Mesenchymal stem cell (in vitro differentiated cells and primary cell): Measurements from ENCODE around the gene NCOA6.

Experiments used
- DNase-seq: peaks from one replicate; pipeline ENCODE4 v3.0.0-alpha.2; 2013
- H2AFZ ChIP-seq: one replicate; pipeline ENCODE4 v1.6.1; 2013; ENCODE audit warnings: low read depth, mild to moderate bottlenecking, control low read depth, inconsistent platforms, low read length, moderate library complexity
- H2AK5ac ChIP-seq: 2 replicates; pipeline ENCODE4 v1.6.1; 2013; ENCODE audit warnings: low read length, moderate library complexity, mild to moderate bottlenecking, inconsistent platforms; ENCODE audit not compliant: severe bottlenecking
- H2BK120ac ChIP-seq: one replicate; pipeline ENCODE4 v1.6.1; 2013; ENCODE audit warnings: low read depth, mild to moderate bottlenecking, inconsistent platforms, low read length, moderate library complexity
- H2BK12ac ChIP-seq, 2 experiments: one replicate each; pipeline ENCODE4 v1.6.1; 2013; ENCODE audit warnings: inconsistent platforms in 2 of 2, low read length in 2 of 2, mild to moderate bottlenecking in 2 of 2, moderate library complexity in 2 of 2, control low read depth in 1 of 2
- H2BK15ac ChIP-seq: one replicate; pipeline ENCODE4 v1.6.1; 2013; ENCODE audit warnings: mild to moderate bottlenecking, low read depth, inconsistent platforms; ENCODE audit not compliant: poor library complexity, severe bottlenecking
- H2BK5ac ChIP-seq: 2 replicates; pipeline ENCODE4 v1.6.1; 2013; ENCODE audit warnings: low read depth, mild to moderate bottlenecking, low read length, control low read depth, inconsistent platforms; ENCODE audit not compliant: poor library complexity, severe bottlenecking
- H3K14ac ChIP-seq, 2 experiments: one replicate each; pipeline ENCODE4 v1.6.1; 2013; ENCODE audit warnings: inconsistent platforms in 2 of 2, low read length in 2 of 2, control low read depth in 1 of 2, mild to moderate bottlenecking in 1 of 2, moderate library complexity in 1 of 2
- H3K18ac ChIP-seq, 2 experiments: one replicate each; pipeline ENCODE4 v1.6.1; 2013; ENCODE audit warnings: inconsistent platforms in 2 of 2, low read length in 2 of 2, control low read depth in 1 of 2, low read depth in 1 of 2, mild to moderate bottlenecking in 1 of 2
- H3K23ac ChIP-seq, 2 experiments: one replicate each; pipeline ENCODE4 v1.6.1; 2013; ENCODE audit warnings: inconsistent platforms in 2 of 2, low read length in 2 of 2, mild to moderate bottlenecking in 2 of 2, moderate library complexity in 2 of 2, control low read depth in 1 of 2
- H3K27ac ChIP-seq: 2 replicates; pipeline ENCODE4 v1.5.1; 2013; ENCODE audit warnings: mild to moderate bottlenecking, moderate library complexity, low read length, control low read depth, inconsistent platforms; ENCODE audit not compliant: poor library complexity, severe bottlenecking
- H3K27me3 ChIP-seq, 2 experiments: 2 replicates each; pipeline versions ENCODE4 v1.6.1 to v1.7.0; 2013; ENCODE audit warnings: low read length in 2 of 2, mild to moderate bottlenecking in 2 of 2, moderate library complexity in 2 of 2, control low read depth in 1 of 2, inconsistent platforms in 1 of 2; ENCODE audit not compliant: control insufficient read depth in 1 of 2, insufficient read depth in 1 of 2
- H3K36me3 ChIP-seq, 2 experiments: 2 replicates each; pipeline versions ENCODE4 v1.6.1 to v1.7.0; 2013; ENCODE audit warnings: low read length in 2 of 2, control low read depth in 1 of 2, inconsistent platforms in 1 of 2, low read depth in 1 of 2, mild to moderate bottlenecking in 1 of 2; ENCODE audit not compliant: insufficient read depth in 2 of 2, control insufficient read depth in 1 of 2
- H3K4ac ChIP-seq, 2 experiments: one replicate each; pipeline ENCODE4 v1.6.1; 2013; ENCODE audit warnings: inconsistent platforms in 2 of 2, low read length in 2 of 2, mild to moderate bottlenecking in 2 of 2, moderate library complexity in 2 of 2, control low read depth in 1 of 2, low read depth in 1 of 2
- H3K4me1 ChIP-seq: 2 replicates; pipeline ENCODE4 v1.6.1; 2013; ENCODE audit warnings: low read depth, low read length, control low read depth; ENCODE audit not compliant: control insufficient read depth, insufficient read depth
- H3K4me2 ChIP-seq: 2 replicates; pipeline ENCODE4 v1.6.1; 2013; ENCODE audit warnings: low read length, mild to moderate bottlenecking, inconsistent platforms; ENCODE audit not compliant: poor library complexity, severe bottlenecking
- H3K4me3 ChIP-seq, 2 experiments: 2 replicates each; pipeline versions ENCODE4 v1.5.1 to v1.7.0; 2013; ENCODE audit warnings: low read length in 2 of 2, mild to moderate bottlenecking in 2 of 2, control low read depth in 1 of 2, low read depth in 1 of 2; ENCODE audit not compliant: insufficient read depth in 1 of 2
- H3K79me1 ChIP-seq: replicated peaks from 2 replicates; pipeline ENCODE4 v1.6.1; 2013; ENCODE audit warnings: mild to moderate bottlenecking, control low read depth, low read length, inconsistent platforms; ENCODE audit not compliant: poor library complexity, severe bottlenecking
- H3K9ac ChIP-seq: 2 replicates; pipeline ENCODE4 v1.7.0; 2013; ENCODE audit warnings: mild to moderate bottlenecking, low read length, moderate library complexity
- H3K9me3 ChIP-seq: 2 replicates; pipeline ENCODE4 v1.7.0; 2013; ENCODE audit warnings: mild to moderate bottlenecking, low read length; ENCODE audit not compliant: control insufficient read depth
- H4K8ac ChIP-seq: one replicate; pipeline ENCODE4 v1.6.1; 2013; ENCODE audit warnings: inconsistent platforms, mild to moderate bottlenecking, low read length, moderate library complexity
- H4K91ac ChIP-seq: one replicate; pipeline ENCODE4 v1.6.1; 2013; ENCODE audit warnings: mild to moderate bottlenecking, low read length, inconsistent platforms
- WGBS: methylation state at CpG from one replicate; pipeline ENCODE4 v1.1.7; 2013; ENCODE audit warnings: mixed read lengths; 5-methylcytosine and 5-hydroxymethylcytosine counted together

NCOA6 gene

GRCh38 chr20:34859367-34859766 is 33.9 kb upstream of the NCOA6 start:
- no peaks in the 10 kb centered on the region for H3K9me3 ChIP-seq
- H2AFZ ChIP-seq, result no peak overlapping the region
- H3K18ac ChIP-seq, result no peak overlapping the region
- H2BK15ac ChIP-seq, result no peak overlapping the region
- no peak overlapping the region for H4K91ac ChIP-seq
- H2BK120ac ChIP-seq, result no peak overlapping the region
- H3K27ac ChIP-seq, result no peak overlapping the region
- peaks cover 56 to 57% of the 10 kb centered on the region in 2 experiments for H3K36me3 ChIP-seq
- no peak for DNase-seq
- peaks cover 8% of the 10 kb centered on the region for H3K79me1 ChIP-seq
- no peaks in the 10 kb centered on the region for H3K27me3 ChIP-seq
- H3K14ac ChIP-seq, result no peak overlapping the region
- no peak overlapping the region for H2BK5ac ChIP-seq
- H4K8ac ChIP-seq, result no peak overlapping the region
- H3K4me1 ChIP-seq, result peaks cover 5% of the 10 kb centered on the region
- H3K4me2 ChIP-seq, result no peak overlapping the region
- H3K4me3 ChIP-seq, result no peak overlapping the region
- H3K9ac ChIP-seq, result no peak overlapping the region
- no peak overlapping the region for H2AK5ac ChIP-seq
- 98% methylated on average over 23 of the region's 26 CpGs for WGBS
- no peak overlapping the region for H2BK12ac ChIP-seq
- H3K4ac ChIP-seq, result no peak overlapping the region
- no peak overlapping the region for H3K23ac ChIP-seq

- Histone ChIP-seq H2AFZ (no peak overlapping the region), H3K4me1 (peaks cover 7% of the 10 kb centered on the region), H4K91ac (no peak overlapping the region), H3K27ac (no peak overlapping the region), H3K4ac (no peak overlapping the region), H2BK120ac (no peak overlapping the region), H3K36me3 (peaks cover 49 to 74% of the 10 kb centered on the region in 2 experiments), H2BK15ac (no peak overlapping the region), H2AK5ac (no peak overlapping the region), H3K14ac (no peak overlapping the region), H3K79me1 (no peaks in the 10 kb centered on the region), H3K9ac (no peak overlapping the region), H3K4me3 (no peak overlapping the region), H3K9me3 (no peaks in the 10 kb centered on the region), H3K4me2 (no peak overlapping the region), H3K27me3 (no peaks in the 10 kb centered on the region), H2BK5ac (no peak overlapping the region), H2BK12ac (no peak overlapping the region), H3K23ac (no peak overlapping the region), H4K8ac (no peak overlapping the region), H3K18ac (no peak overlapping the region)
- 100% methylated on average over 2 of the region's 4 CpGs for WGBS
- DNase-seq, result no peak
These were observed 26.8 kb upstream of the NCOA6 start for GRCh38 chr20:34852298-34852697.

GRCh38 chr20:34850969-34851368 is 25.5 kb upstream of the NCOA6 start:
- 97% methylated on average over 13 of the region's 14 CpGs for WGBS
- Histone ChIP-seq H3K9ac (no peak overlapping the region), H2BK12ac (no peak overlapping the region), H3K36me3 (peaks cover 40 to 68% of the 10 kb centered on the region in 2 experiments), H3K4me2 (no peak overlapping the region), H3K4ac (no peak overlapping the region), H2AK5ac (no peak overlapping the region), H3K27me3 (no peaks in the 10 kb centered on the region), H2BK15ac (no peak overlapping the region), H4K8ac (no peak overlapping the region), H3K79me1 (no peaks in the 10 kb centered on the region), H4K91ac (no peak overlapping the region), H3K9me3 (no peaks in the 10 kb centered on the region), H3K4me3 (no peak overlapping the region), H3K4me1 (peaks cover 7% of the 10 kb centered on the region), H2AFZ (no peak overlapping the region), H2BK120ac (no peak overlapping the region), H3K14ac (no peak overlapping the region), H3K23ac (peak overlapping the region in 1 of 2 experiments; percentile 5), H2BK5ac (no peak overlapping the region), H3K18ac (no peak overlapping the region), H3K27ac (no peak overlapping the region)
- no peak for DNase-seq

GRCh38 chr20:34849778-34850177 is 24.3 kb upstream of the NCOA6 start:
- no peak for DNase-seq
- Histone ChIP-seq H3K36me3 (peaks cover 37 to 62% of the 10 kb centered on the region in 2 experiments), H4K91ac (no peak overlapping the region), H2BK15ac (no peak overlapping the region), H3K4me3 (no peak overlapping the region), H2AFZ (no peak overlapping the region), H2AK5ac (no peak overlapping the region), H3K27me3 (no peaks in the 10 kb centered on the region), H3K18ac (no peak overlapping the region), H4K8ac (no peak overlapping the region), H3K4ac (no peak overlapping the region), H3K14ac (no peak overlapping the region), H3K23ac (no peak overlapping the region), H3K4me1 (peaks cover 7% of the 10 kb centered on the region), H2BK5ac (no peak overlapping the region), H2BK12ac (no peak overlapping the region), H3K27ac (no peak overlapping the region), H3K79me1 (no peaks in the 10 kb centered on the region), H2BK120ac (no peak overlapping the region), H3K9me3 (no peaks in the 10 kb centered on the region), H3K9ac (no peak overlapping the region), H3K4me2 (no peak overlapping the region)
- 97% methylated on average over 9 of the region's 9 CpGs for whole genome bisulfite sequencing
